ENCODE data around the gene MXI1. TPM values are rescaled to one million over a fixed set of nuclear protein-coding genes. Genes with fewer than 3 reads are reported as not detected.

MXI1 gene
- total RNA-seq (2012; rRNA removed), result 7.5 and 11.8 TPM in 2 replicates
- 4.5 and 7.2 TPM in 2 replicates for polyA plus RNA-seq (2012; rRNA removed)
- polyA plus RNA-seq (2012; cell fraction: cytosol; rRNA removed), result 0.90 and 3.1 TPM in 2 replicates
- polyA plus RNA-seq (2012; cell fraction: nucleus; rRNA removed; ENCODE audit: low replicate concordance), result 1.8 and 11.5 TPM in 2 replicates
- Bru-seq, nascent RNA, result percentile 63 among the genes with signal in this experiment
- percentile 53 among the genes with signal in this experiment for BruChase-seq, experiment 1, labeled RNA remaining after a 6-hour chase
- BruChase-seq, experiment 2, labeled RNA remaining after a 2-hour chase, result percentile 59 among the genes with signal in this experiment
- long read RNA-seq, transcript MXI1-202 (6 exons, 3,470 nt), result major isoform, 14 of 32 reads
- long read RNA-seq, transcript MXI1-201 (6 exons, 2,424 nt), result minor isoform, 13 of 32 reads
- long read RNA-seq, partial matches to known transcripts, result 1 of 32 reads
- long read RNA-seq, other reads (novel, unspliced or antisense), result 4 of 32 reads

GRCh38 chr10:110207011-110207804 lies at the start of gene MXI1:
MXI1 (plus strand) TSS chr10:110207605; CDS start chr10:110207809, 204 bp downstream.
- Histone ChIP-seq H3K4ac (ENCODE audit: low read depth, low read length) (peak within 1 kb of the TSS; percentile 9; the same call in 1 of the 2 replicates), H2BK15ac (ENCODE audit: low read depth, low read length) (no peak within 1 kb of the TSS; the same call in 2 of the 3 replicates), H3K4me3 (ENCODE audit: insufficient read depth, low read depth, low read length) (peak within 1 kb of the TSS; percentile 54), H4K91ac (ENCODE audit: insufficient read depth, low read depth, low read length) (peak within 1 kb of the TSS; percentile 40; the same call in 1 of the 2 replicates), H3K23ac (ENCODE audit: low read depth, low read length) (peak within 1 kb of the TSS; percentile 41; the same call in 1 of the 2 replicates), H3K36me3 (ENCODE audit: control insufficient read depth, insufficient read depth, low read length) (no peaks in the 10 kb centered on the region), H3K56ac (ENCODE audit: extremely low read depth, insufficient read depth, low read length) (no peak within 1 kb of the TSS), H2AFZ (replicated peaks; ENCODE audit: low read length, poor library complexity) (peak within 1 kb of the TSS; percentile 95), H3K4me1 (ENCODE audit: control insufficient read depth, insufficient read depth, low read length) (0 out of 2 replicates have a peak, but pooled peaks cover 2% of the 10 kb centered on the region), H3K9ac (ENCODE audit: low read depth, low read length) (peak within 1 kb of the TSS; percentile 76), H4K8ac (ENCODE audit: low read depth in 2 of 2, low read length in 2 of 2) (peak within 1 kb of the TSS; percentile 16 to 37; a peak in 2 of 4 replicates), H2BK5ac (ENCODE audit: low read depth, low read length, poor library complexity, severe bottlenecking) (peak within 1 kb of the TSS; percentile 51), H2AK5ac (ENCODE audit: low read depth, low read length) (no peak within 1 kb of the TSS), H3K9me3 (ENCODE audit: control insufficient read depth, insufficient read depth, low read length) (no peaks in the 10 kb centered on the region), H2BK120ac (ENCODE audit: low read depth, low read length) (no peak within 1 kb of the TSS), H2BK20ac (ENCODE audit: low read depth, low read length) (no peak within 1 kb of the TSS), H3K18ac (ENCODE audit: low read depth, low read length) (peak within 1 kb of the TSS; percentile 33), H2AK9ac (replicated peaks; ENCODE audit: low read depth, low read length, poor library complexity) (peak within 1 kb of the TSS; percentile 83), H3K4me2 (ENCODE audit: low read depth, low read length) (peak within 1 kb of the TSS; percentile 74), H3K14ac (replicated peaks; ENCODE audit: low read depth, low read length) (0 out of 2 replicates have a peak within 1 kb of the TSS, but pooled peaks have one; percentile 12), H4K5ac (ENCODE audit: low read depth, low read length) (peak within 1 kb of the TSS; percentile 21), H4K20me1 (ENCODE audit: insufficient read depth, low read length) (no peaks in the 10 kb centered on the region; the same call in 1 of the 2 replicates), H3K79me1 (ENCODE audit: low read depth in 1 of 2, low read length in 2 of 2) (peaks cover 0 to 12% of the 10 kb centered on the region in 2 experiments; a peak in 2 of 4 replicates), H3K9me1 (ENCODE audit: insufficient read depth, low read length) (no peaks in the 10 kb centered on the region), H3K27me3 (ENCODE audit: control insufficient read depth, insufficient read depth, low read length) (peaks cover 13% of the 10 kb centered on the region), H3K27ac (ENCODE audit: insufficient read depth, low read length) (peak within 1 kb of the TSS; percentile 39)
- ChIA-PET POLR2A (ENCODE audit: unreplicated experiment) (no interaction called here), CTCF (interaction anchor here (1.1 to 2.1 kb wide), 4 partner anchors 11 to 323 kb away, joined by 3 to 8 read pairs (median 4); no protein-coding TSS in a partner anchor)
- 2% methylated on average over 17 of the region's 37 CpGs; no CpG with 5 or more reads in 1 of the 2 experiments for WGBS, 2 experiments (ENCODE audit: extremely low coverage in 2 of 2, insufficient read length in 1 of 2)
- ATAC-seq (ENCODE audit: low read depth) (peak; percentile 55), DNase-seq (peak; percentile 82)
- in situ Hi-C loops (cut with MboI; ENCODE audit: low sequenced_read_pairs), result no loop called here
- intact Hi-C loops (cut with micrococcal nuclease), result no loop called here
- BruUV-seq (replicated peaks), result no TSS peak
- TF ChIP-seq MXI1 (IDR thresholded peaks at IDR 0.05; ENCODE audit: borderline replicate concordance, low read depth, low read length), result 0 out of 2 replicates have a peak, but pooled peaks have one; percentile 15
- TF ChIP-seq CHD1 (IDR thresholded peaks at IDR 0.05; ENCODE audit: low read depth, low read length), result no peak
- TF ChIP-seq CEBPB (IDR thresholded peaks at IDR 0.05; ENCODE audit: low read depth, low read length), result no peak
- no peak for TF ChIP-seq POLR2A (IDR thresholded peaks at IDR 0.05; ENCODE audit: low read depth, low read length)
- TF ChIP-seq NFE2L2 (IDR thresholded peaks at IDR 0.05; ENCODE audit: low read depth, low read length), result no peak
- TF ChIP-seq SMC3 (IDR thresholded peaks at IDR 0.05; ENCODE audit: low read depth, low read length), result 0 out of 2 replicates have a peak, but pooled peaks have one; percentile 11
- TF ChIP-seq RCOR1 (IDR thresholded peaks at IDR 0.05; ENCODE audit: insufficient replicate concordance, low read length), result peak; percentile 18
- TF ChIP-seq MAFK (IDR thresholded peaks at IDR 0.05; ENCODE audit: low read depth, low read length), result no peak
- dilution Hi-C loops (cut with HindIII; ENCODE audit: low sequenced_read_pairs, unreplicated experiment), result no loop called here
